ENCODE results near the gene DENND1B. TPM values are rescaled to one million over a fixed set of nuclear protein-coding genes. Genes with fewer than 3 reads are reported as not detected.

DENND1B gene
- total and polyA plus RNA-seq, 2 of the 8 experiments (the other 6 are each of a cell fraction or from before 2014, with no cell fraction given): 0.74 to 3.3 TPM

GRCh38 chr1:197680311-197680710 is 95.0 kb downstream of the DENND1B start:
- no peaks in the 10 kb centered on the region; a peak in 2 of 7 replicates for H3K4me1 ChIP-seq (replicated peaks in 1 of 4; ENCODE audit: control insufficient read depth in 3 of 4, insufficient read depth in 4 of 4, low read length in 3 of 4)
- DNase-seq (ENCODE audit: low read depth in 1 of 2, low spot score in 2 of 2): no peak
- no peaks in the 10 kb centered on the region for H3K23me2 ChIP-seq (ENCODE audit: low read depth, low read length)
- H4K8ac ChIP-seq (ENCODE audit: extremely low read depth, insufficient read depth, low read length): no peak overlapping the region
- H4K91ac ChIP-seq (replicated peaks; ENCODE audit: insufficient read length, low read length): no peak overlapping the region
- CTCF ChIA-PET (ENCODE audit: partially characterized antibody): no interaction called here
- H3K9me3 ChIP-seq (ENCODE audit: insufficient read depth in 2 of 2, low read depth in 1 of 2, low read length in 1 of 2): no peaks in the 10 kb centered on the region
- H2BK5ac ChIP-seq (ENCODE audit: low read depth, low read length): no peak overlapping the region
- H3K4ac ChIP-seq (replicated peaks; ENCODE audit: insufficient read length, low read depth, low read length): no peak overlapping the region
- H2BK15ac ChIP-seq (ENCODE audit: low read length): no peak overlapping the region
- H3K79me1 ChIP-seq (ENCODE audit: low read depth, low read length): no peaks in the 10 kb centered on the region
- H4K20me1 ChIP-seq (replicated peaks in 1 of 2; ENCODE audit: control insufficient read depth in 1 of 2, insufficient read depth in 2 of 2, low read length in 2 of 2): peaks cover 0 to 1% of the 10 kb centered on the region in 2 experiments
- H3K14ac ChIP-seq (ENCODE audit: insufficient read length): no peak overlapping the region
- H3K9ac ChIP-seq (replicated peaks in 1 of 4; ENCODE audit: extremely low read depth in 1 of 4, low read depth in 3 of 4, low read length in 3 of 4): no peak overlapping the region
- H2AFZ ChIP-seq (ENCODE audit: low read length): no peak overlapping the region
- 100% methylated on average over 1 of the region's 1 CpG; no CpG with 5 or more reads in 1 of the 2 experiments for WGBS, 2 experiments (ENCODE audit: extremely low coverage in 1 of 2, insufficient coverage in 1 of 2, insufficient read length in 1 of 2, insufficient replicate concordance in 2 of 2, low coverage in 1 of 2, low lambda C conversion rate in 2 of 2, missing lambda C conversion rate in 1 of 2)
- H3K79me2 ChIP-seq (ENCODE audit: control insufficient read depth in 1 of 2, insufficient read depth in 2 of 2, low read length in 2 of 2): no peaks in the 10 kb centered on the region
- H2BK12ac ChIP-seq (ENCODE audit: low read depth, low read length): no peak overlapping the region
- no peak overlapping the region for H2BK20ac ChIP-seq (ENCODE audit: low read length)
- no peak overlapping the region for H2AK5ac ChIP-seq (ENCODE audit: low read depth, low read length)
- no peak overlapping the region for H4K5ac ChIP-seq (ENCODE audit: insufficient read length, low read depth, low read length)
- no peak overlapping the region for H3K4me2 ChIP-seq (ENCODE audit: insufficient read depth in 1 of 2, low read depth in 2 of 2, low read length in 2 of 2)
- FAIRE-seq: no peak
- no peak overlapping the region for H3K56ac ChIP-seq (replicated peaks; ENCODE audit: insufficient read length, low read depth, low read length)
- H2BK120ac ChIP-seq (replicated peaks; ENCODE audit: low read depth, low read length): no peak overlapping the region
- H3K36me3 ChIP-seq (ENCODE audit: control insufficient read depth in 2 of 4, insufficient read depth in 4 of 4, low read length in 3 of 4): no peaks in the 10 kb centered on the region
- H3K23ac ChIP-seq (ENCODE audit: insufficient read length): no peak overlapping the region
- no peak overlapping the region for H3K27ac ChIP-seq (ENCODE audit: low read depth, low read length)
- POLR2A ChIA-PET (ENCODE audit: partially characterized antibody): no interaction called here
- H3K4me3 ChIP-seq (ENCODE audit: extremely low read depth in 1 of 4, insufficient read depth in 2 of 4, low read depth in 3 of 4, low read length in 4 of 4): no peak overlapping the region
- H3K18ac ChIP-seq (ENCODE audit: extremely low read depth, low read length): no peak overlapping the region
- no peaks in the 10 kb centered on the region for H3K27me3 ChIP-seq (replicated peaks in 1 of 4; ENCODE audit: control insufficient read depth in 3 of 4, extremely low read depth in 1 of 4, insufficient read depth in 3 of 4, low read length in 3 of 4)
- no peak for TF ChIP-seq GTF2F1 (IDR thresholded peaks at IDR 0.05; ENCODE audit: borderline replicate concordance, low read depth, low read length)
- TF ChIP-seq SIRT6 (IDR thresholded peaks at IDR 0.05; ENCODE audit: low read length): no peak
- no peak for TF ChIP-seq POLR2AphosphoS5 (IDR thresholded peaks at IDR 0.05; ENCODE audit: low read depth, low read length)
- no peak for TF ChIP-seq CTCF (IDR thresholded peaks at IDR 0.05; ENCODE audit: control extremely low read depth in 1 of 3, insufficient read depth in 1 of 3, low read depth in 1 of 3, low read length in 3 of 3)
- TF ChIP-seq RNF2 (IDR thresholded peaks at IDR 0.05; ENCODE audit: borderline replicate concordance, low read depth, low read length, missing control alignments, poor library complexity, severe bottlenecking): no peak
- TF ChIP-seq ATF3 (IDR thresholded peaks at IDR 0.05; ENCODE audit: insufficient read depth, low read depth, low read length): no peak
- TF ChIP-seq E2F6 (IDR thresholded peaks at IDR 0.05): no peak
- TF ChIP-seq RXRA (IDR thresholded peaks at IDR 0.05; ENCODE audit: insufficient read depth, low read depth, low read length): no peak
- no peak for TF ChIP-seq EZH2 (IDR thresholded peaks at IDR 0.05; ENCODE audit: low read depth, low read length, severe bottlenecking)
- no peak for TF ChIP-seq KDM4A (IDR thresholded peaks at IDR 0.05; ENCODE audit: low read depth, low read length, severe bottlenecking)

All from H1 (cell line).